Heart left ventricle (tissue), 16 donors: ENCODE measurements around the gene ABLIM2. TPM values are rescaled to one million over a fixed set of nuclear protein-coding genes. Genes with fewer than 3 reads are reported as not detected.

ENCODE experiments used
- ATAC-seq, 4 donors: fragments of 200-7000 bp; cut with Tn5 transposase; one replicate each; pipeline ENCODE4 v1.9.1; 2020 to 2022; ENCODE audit warnings: moderate library complexity in 4 of 4, mild to moderate bottlenecking in 3 of 4, moderate number of reproducible peaks in 1 of 4
- DNase-seq, 5 donors: peaks; one replicate each; pipeline ENCODE4 v3.0.0-alpha.2; 2020
- H3K27ac ChIP-seq, 12 donors: fragments of 200-600 bp; sonication (generic) in 4 of 12; one replicate each; pipeline versions ENCODE4 v1.5.0 to v1.8.0; 2016 to 2022; ENCODE audit warnings: mild to moderate bottlenecking in 2 of 12
- H3K27me3 ChIP-seq, 9 donors: fragments of 200-600 bp; sonication (generic) in 2 of 9; one replicate each; pipeline versions ENCODE4 v1.5.1 to v1.8.0; 2016 to 2022; ENCODE audit warnings: mild to moderate bottlenecking in 3 of 9
- H3K36me3 ChIP-seq, 9 donors: fragments of 200-600 bp; sonication (generic) in 2 of 9; one replicate each; pipeline versions ENCODE4 v1.5.0 to v1.8.0; 2018 to 2022; ENCODE audit warnings: mild to moderate bottlenecking in 2 of 9
- H3K4me1 ChIP-seq, 12 donors: fragments of 200-600 bp; sonication (generic) in 4 of 12; one replicate each; pipeline versions ENCODE4 v1.5.0 to v1.8.0; 2016 to 2022; ENCODE audit warnings: mild to moderate bottlenecking in 3 of 12
- H3K4me3 ChIP-seq, 12 donors: fragments of 200-600 bp; sonication (generic) in 4 of 12; one replicate each; pipeline versions ENCODE4 v1.5.0 to v1.8.0; 2017 to 2022; ENCODE audit warnings: mild to moderate bottlenecking in 9 of 12, moderate library complexity in 4 of 12
- H3K9me3 ChIP-seq, 12 donors: fragments of 200-600 bp; sonication (generic) in 4 of 12; one replicate each; pipeline versions ENCODE4 v1.5.0 to v1.8.0; 2016 to 2022; ENCODE audit warnings: mild to moderate bottlenecking in 1 of 12
- POLR2A ChIP-seq, 2 donors: fragments of 450-650 bp; IDR thresholded peaks; one replicate each; pipeline ENCODE4 v1.6.1; 2017; ENCODE audit warnings: antibody characterized with exemption in 2 of 2, mild to moderate bottlenecking in 2 of 2, moderate library complexity in 2 of 2
- WGBS, 4 donors: extraction: QIAGEN DNeasy Blood & Tissue Kit in 2 of 4; methylation state at CpG; one replicate each; pipeline versions ENCODE4 v1.1.5 to v1.1.7; 2013 to 2018; 5-methylcytosine and 5-hydroxymethylcytosine counted together
- intact Hi-C, 10 donors: fragments of 100-400 bp; cut with DNase I; formaldehyde crosslinking; loops; one replicate each; pipeline versions ENCODE4 v1.11.1 to v1.14.2; 2022
- polyA plus RNA-seq, 2 donors: library from polyadenylated mRNA; stranded (reverse); fragments of 200-250 nt; gene quantifications; one replicate each; pipeline ENCODE4 v1.2.3, GENCODE V29; 2013
- total RNA-seq, 9 donors: library from RNA; depleted of rRNA in 2 of 9; stranded (reverse); fragments of >200 nt in 2 of 9; fragmentation: NEBNext Ultra II Directional in 3 of 9; extraction: Animal tissue kit (Norgen Biotek cat#: 25700) in 3 of 9; gene quantifications; one replicate each; pipeline versions ENCODE4 v1.1.0 to v1.2.4, GENCODE V29; 2016 to 2023
- TF ChIP-seq, protein P1 (sequence below), 12 donors: fragments of 200-600 bp; sonication (generic) in 4 of 12; IDR thresholded peaks; one replicate each; pipeline versions ENCODE4 v1.5.0 to v1.8.0; 2018 to 2022; ENCODE audit warnings: antibody characterized with exemption in 12 of 12, mild to moderate bottlenecking in 5 of 12
- donor health status: ischemic (EF 13 %, LVEDD 7.1; RV severe dilation, severe dysfunction).
- donor health status: healthy with polysubstance abuse.
- donor health status: DM: no; HTN: yes; CAD: no.
- donor health status: DM: no; HTN: no; CAD: no.
- donor health status: ischemic (EF 25% LVEDD 6.9; RV normal size, moderate dysfunction).
- donor health status: ischemic (EF 25% LVEDD 5.7; RV mildly dilated, moderate dysfunction).
- donor health status: healthy.
- donor health status: DM: yes; HTN: yes; CAD: no.
- donor health status: ischemic (EF 35%, LVEDD 5.7; RV mildly dilated, moderate dysfunction).
- donor health status: nonischemic (EF 11% LVEDD 7.7; RV severe dilation, severe dysfunction).
- donor health status: DM: yes; HTN: yes; CAD: no.
- donor health status: PGD.
- donor health status: ischemic (EF 29% LVEDD 5.4; RV normal size, mild dysfunction).
- donor health status: nonischemic (EF 23%, LVEDD 6.1; RV moderate dilation, normal function).

The ABLIM2 gene
- total and polyA plus RNA-seq, 11 donors = 11.1 to 27.9 (median 18.4) TPM

DNA sequence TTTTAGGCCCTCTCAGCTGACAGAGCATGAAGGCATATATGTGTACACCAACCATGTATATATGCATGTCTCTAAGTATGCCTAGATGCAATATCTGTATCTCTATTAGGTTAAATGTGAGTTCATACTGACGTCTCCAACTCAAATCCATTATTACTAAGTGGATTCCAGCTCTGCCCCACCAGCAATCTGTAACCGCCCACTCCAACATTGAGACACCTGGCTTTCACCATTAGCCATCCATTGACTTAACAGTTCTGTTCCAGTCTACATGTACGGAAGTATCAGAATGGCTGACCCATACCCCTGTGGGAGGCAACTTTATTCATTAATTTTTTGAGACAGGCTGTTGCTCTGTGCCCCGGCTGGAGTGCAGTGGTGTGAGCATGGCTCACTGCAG is 25.4 kb upstream of the ABLIM2 start:
- TF ChIP-seq POLR2A (IDR thresholded peaks at IDR 0.05) = no peak
- TF ChIP-seq, protein P1, sequence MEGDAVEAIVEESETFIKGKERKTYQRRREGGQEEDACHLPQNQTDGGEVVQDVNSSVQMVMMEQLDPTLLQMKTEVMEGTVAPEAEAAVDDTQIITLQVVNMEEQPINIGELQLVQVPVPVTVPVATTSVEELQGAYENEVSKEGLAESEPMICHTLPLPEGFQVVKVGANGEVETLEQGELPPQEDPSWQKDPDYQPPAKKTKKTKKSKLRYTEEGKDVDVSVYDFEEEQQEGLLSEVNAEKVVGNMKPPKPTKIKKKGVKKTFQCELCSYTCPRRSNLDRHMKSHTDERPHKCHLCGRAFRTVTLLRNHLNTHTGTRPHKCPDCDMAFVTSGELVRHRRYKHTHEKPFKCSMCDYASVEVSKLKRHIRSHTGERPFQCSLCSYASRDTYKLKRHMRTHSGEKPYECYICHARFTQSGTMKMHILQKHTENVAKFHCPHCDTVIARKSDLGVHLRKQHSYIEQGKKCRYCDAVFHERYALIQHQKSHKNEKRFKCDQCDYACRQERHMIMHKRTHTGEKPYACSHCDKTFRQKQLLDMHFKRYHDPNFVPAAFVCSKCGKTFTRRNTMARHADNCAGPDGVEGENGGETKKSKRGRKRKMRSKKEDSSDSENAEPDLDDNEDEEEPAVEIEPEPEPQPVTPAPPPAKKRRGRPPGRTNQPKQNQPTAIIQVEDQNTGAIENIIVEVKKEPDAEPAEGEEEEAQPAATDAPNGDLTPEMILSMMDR (IDR thresholded peaks at IDR 0.05) = no peak
- H3K27me3 ChIP-seq = no peaks in the 10 kb centered on the region
- no peaks in the 10 kb centered on the region for H3K36me3 ChIP-seq
- peak overlapping the region in 9 of 12 donors; percentile 2 to 76 (median 41) for H3K27ac ChIP-seq
- 86 to 92% (median 88%) methylated on average over 4 of the region's 4 CpGs for WGBS, 4 donors
- H3K4me1 ChIP-seq = peaks cover 15 to 66% (median 44%) of the 10 kb centered on the region in 12 donors
- no peak overlapping the region for H3K4me3 ChIP-seq
- no peak for ATAC-seq
- DNase-seq = no peak
- intact Hi-C loops = no loop called here
- peaks cover 0 to 3% (median 0%) of the 10 kb centered on the region in 12 donors for H3K9me3 ChIP-seq

DNA sequence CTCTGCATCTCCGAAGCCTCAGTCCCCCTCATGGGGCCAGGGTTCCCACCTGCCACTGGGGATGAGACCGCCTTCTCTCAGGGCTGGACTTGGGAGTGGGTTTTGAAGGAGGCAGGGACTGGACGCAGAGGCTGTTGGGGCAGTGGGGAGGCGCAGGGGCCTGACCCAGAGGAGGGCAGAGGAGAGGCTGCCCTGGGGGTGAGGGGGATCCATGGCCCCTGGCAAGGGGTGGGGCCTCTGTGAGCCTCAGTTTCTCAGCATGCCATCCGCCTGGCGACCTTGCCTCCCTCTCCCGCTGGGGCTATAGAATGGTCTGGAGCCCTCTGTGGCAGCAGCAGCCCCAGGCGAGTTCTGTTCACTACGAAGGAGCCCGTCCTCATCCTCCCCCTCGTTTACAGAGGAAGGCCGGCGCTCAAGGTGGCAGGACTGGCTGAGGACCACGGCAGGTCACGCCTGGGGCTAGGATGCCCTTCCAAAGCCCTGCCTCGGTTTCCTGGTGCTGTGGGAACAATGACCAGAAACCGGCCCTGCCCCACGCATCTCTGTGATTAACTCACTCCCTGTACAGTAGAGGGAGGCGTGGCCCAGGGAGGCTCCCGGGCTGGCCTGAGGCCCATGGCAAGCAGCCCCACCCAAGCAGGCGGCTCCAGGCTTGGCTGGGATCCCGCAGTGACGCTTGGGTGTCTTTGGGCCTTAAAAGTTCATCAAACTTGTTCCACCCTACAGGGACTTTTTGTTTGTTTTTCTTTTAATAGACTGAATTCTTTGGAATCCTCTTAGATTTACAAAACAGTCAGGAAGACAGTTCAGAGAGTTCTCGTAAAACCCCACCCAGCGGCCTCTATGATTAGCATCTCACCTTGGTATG is 24.5 kb upstream of the ABLIM2 start:
- TF ChIP-seq, protein P1 (IDR thresholded peaks at IDR 0.05) = no peak
- TF ChIP-seq POLR2A (IDR thresholded peaks at IDR 0.05) = no peak
- Histone ChIP-seq H3K27ac (peak overlapping the region in 11 of 12 donors; percentile 17 to 76 (median 55)), H3K4me1 (peaks cover 8 to 56% (median 36%) of the 10 kb centered on the region in 12 donors), H3K36me3 (no peaks in the 10 kb centered on the region), H3K4me3 (no peak overlapping the region), H3K27me3 (no peaks in the 10 kb centered on the region), H3K9me3 (peaks cover 0 to 3% (median 0%) of the 10 kb centered on the region in 12 donors)
- ATAC-seq (peak; percentile 81 to 95 (median 86)), DNase-seq (peak; percentile 90 to 95 (median 92))
- intact Hi-C loops = no loop called here
- 43 to 54% (median 46%) methylated on average over 15 to 25 of the region's 25 CpGs for WGBS, 4 donors

DNA sequence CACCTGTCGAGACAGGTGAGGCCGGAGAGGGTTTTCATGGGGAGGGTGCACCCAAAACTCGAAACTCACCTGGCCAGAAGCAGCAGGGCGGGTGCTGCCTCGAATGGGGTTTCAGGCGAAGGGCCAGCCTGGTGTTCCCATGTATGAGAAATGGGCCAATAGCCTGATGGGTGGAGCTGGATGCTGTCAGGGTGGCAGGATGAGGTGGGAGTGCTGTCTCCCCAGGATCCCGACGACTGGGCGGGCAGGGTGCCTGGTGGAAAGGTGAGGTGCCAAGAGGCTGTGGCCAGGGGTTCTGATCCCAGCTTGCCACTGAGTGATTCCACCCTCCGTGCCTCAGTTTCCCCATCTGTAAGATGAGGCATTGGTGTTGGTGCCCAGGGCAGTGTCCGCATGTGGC is 23.7 kb upstream of the ABLIM2 start:
- Histone ChIP-seq H3K4me3 (peak overlapping the region in 1 of 12 donors; percentile 21), H3K27ac (peak overlapping the region in 9 of 12 donors; percentile 40 to 76 (median 61)), H3K9me3 (peaks cover 0 to 3% (median 0%) of the 10 kb centered on the region in 12 donors), H3K4me1 (peaks cover 8 to 53% (median 34%) of the 10 kb centered on the region in 12 donors), H3K27me3 (no peaks in the 10 kb centered on the region), H3K36me3 (no peaks in the 10 kb centered on the region)
- intact Hi-C loops = no loop called here
- TF ChIP-seq, protein P1 (IDR thresholded peaks at IDR 0.05) = no peak
- no peak for TF ChIP-seq POLR2A (IDR thresholded peaks at IDR 0.05)
- peak in 1 of 5 donors; percentile 41 for DNase-seq
- ATAC-seq = no peak
- WGBS, 4 donors = 73 to 87% (median 78%) methylated on average over 6 to 11 of the region's 11 CpGs

DNA sequence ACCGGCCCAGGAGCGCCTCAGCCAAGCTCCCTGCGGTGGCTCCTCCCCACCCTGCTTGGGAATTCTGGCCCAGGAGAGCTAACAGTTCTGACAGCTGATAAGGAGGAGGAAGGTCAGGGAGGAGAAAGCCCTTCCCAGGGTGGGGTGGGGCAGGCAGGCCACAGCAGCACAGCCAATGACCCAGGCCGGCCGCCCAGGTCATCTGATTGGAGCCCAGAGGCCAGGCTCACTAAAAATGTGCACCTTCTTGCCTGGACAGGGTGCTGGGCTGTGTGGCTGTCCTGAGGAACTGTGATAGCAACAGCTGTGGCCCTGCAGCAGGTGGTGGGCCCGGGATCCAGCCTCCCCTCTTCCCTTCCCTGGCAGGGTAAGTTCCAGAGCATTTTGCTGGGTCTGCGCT is 23.2 kb upstream of the ABLIM2 start:
- Histone ChIP-seq H3K9me3 (peaks cover 0 to 3% (median 0%) of the 10 kb centered on the region in 12 donors), H3K4me1 (peaks cover 8 to 57% (median 38%) of the 10 kb centered on the region in 12 donors), H3K27me3 (no peaks in the 10 kb centered on the region), H3K36me3 (no peaks in the 10 kb centered on the region), H3K4me3 (peak overlapping the region in 1 of 12 donors; percentile 21), H3K27ac (peak overlapping the region in 10 of 12 donors; percentile 4 to 76 (median 58))
- ATAC-seq (peak; percentile 56 to 75 (median 64)), DNase-seq (peak in 4 of 5 donors; percentile 54 to 70 (median 67))
- WGBS, 4 donors = 36 to 47% (median 38%) methylated on average over 3 to 7 of the region's 7 CpGs
- intact Hi-C loops = no loop called here
- TF ChIP-seq, protein P1 (IDR thresholded peaks at IDR 0.05) = no peak
- TF ChIP-seq POLR2A (IDR thresholded peaks at IDR 0.05) = no peak
